H9 (cell line): ENCODE results near the gene ANO3. TPM values are rescaled to one million over a fixed set of nuclear protein-coding genes. Genes with fewer than 3 reads are reported as not detected.

Experiments
- DNase-seq: peaks from one replicate; pipeline ENCODE4 v3.0.0-alpha.2; 2017
- H2AFZ ChIP-seq: one replicate; pipeline ENCODE4 v1.6.1; 2013; ENCODE audit warnings: mild to moderate bottlenecking, low read length, control low read depth, moderate library complexity
- H2AK5ac ChIP-seq: 2 replicates; pipeline ENCODE4 v1.6.1; 2013; ENCODE audit warnings: low read length, control low read depth, mixed read lengths; ENCODE audit not compliant: insufficient read length
- H2BK120ac ChIP-seq: one replicate; pipeline ENCODE4 v1.6.1; 2013; ENCODE audit warnings: low read depth, mild to moderate bottlenecking, low read length, control low read depth, inconsistent platforms; ENCODE audit not compliant: poor library complexity, severe bottlenecking
- H2BK12ac ChIP-seq: 2 replicates; pipeline ENCODE4 v1.6.1; 2013; ENCODE audit warnings: low read length, control low read depth, mixed read lengths, low read depth; ENCODE audit not compliant: insufficient read length
- H2BK15ac ChIP-seq: 2 replicates; pipeline ENCODE4 v1.6.1; 2013; ENCODE audit warnings: low read depth, low read length, control low read depth
- H2BK20ac ChIP-seq: one replicate; pipeline ENCODE4 v1.6.1; 2013; ENCODE audit warnings: low read depth, mild to moderate bottlenecking, low read length, control low read depth, inconsistent platforms; ENCODE audit not compliant: poor library complexity, severe bottlenecking
- H2BK5ac ChIP-seq: 2 replicates; pipeline ENCODE4 v1.6.1; 2013; ENCODE audit warnings: low read length, control low read depth, mixed read lengths; ENCODE audit not compliant: insufficient read length
- H3K14ac ChIP-seq: 2 replicates; pipeline ENCODE4 v1.6.1; 2013; ENCODE audit warnings: low read length, control low read depth; ENCODE audit not compliant: insufficient read depth
- H3K18ac ChIP-seq: 2 replicates; pipeline ENCODE4 v1.6.1; 2013; ENCODE audit warnings: low read depth, mild to moderate bottlenecking, mixed read lengths, low read length, control low read depth; ENCODE audit not compliant: insufficient read length
- H3K23ac ChIP-seq: 2 replicates; pipeline ENCODE4 v1.6.1; 2013; ENCODE audit warnings: low read length, control low read depth, mixed read lengths, low read depth; ENCODE audit not compliant: insufficient read length
- H3K23me2 ChIP-seq: 2 replicates; pipeline ENCODE4 v1.6.1; 2013; ENCODE audit warnings: low read depth, mild to moderate bottlenecking, mixed read lengths, low read length, control low read depth; ENCODE audit not compliant: insufficient read length, poor library complexity, severe bottlenecking
- H3K27ac ChIP-seq: 2 replicates; pipeline ENCODE4 v1.5.1; 2013; ENCODE audit warnings: low read length, control low read depth, mixed read lengths, low read depth; ENCODE audit not compliant: insufficient read length
- H3K27me3 ChIP-seq: 2 replicates; pipeline ENCODE4 v1.6.1; 2013; ENCODE audit warnings: low read length, control low read depth, inconsistent platforms; ENCODE audit not compliant: insufficient read depth
- H3K4ac ChIP-seq: 2 replicates; pipeline ENCODE4 v1.6.1; 2013; ENCODE audit warnings: low read depth, mild to moderate bottlenecking, control low read depth, inconsistent platforms, low read length, moderate library complexity
- H3K4me1 ChIP-seq: 2 replicates; pipeline ENCODE4 v1.6.1; 2013; ENCODE audit warnings: low read length, control low read depth, inconsistent platforms; ENCODE audit not compliant: insufficient read depth
- H3K4me2 ChIP-seq: 2 replicates; pipeline ENCODE4 v1.6.1; 2013; ENCODE audit warnings: low read length, control low read depth, mixed read lengths; ENCODE audit not compliant: insufficient read length, insufficient read depth
- H3K56ac ChIP-seq: 2 replicates; pipeline ENCODE4 v1.6.1; 2013; ENCODE audit warnings: low read depth, mild to moderate bottlenecking, mixed read lengths, low read length, control low read depth; ENCODE audit not compliant: insufficient read length
- H3K79me1 ChIP-seq: 2 replicates; pipeline ENCODE4 v1.6.1; 2013; ENCODE audit warnings: low read depth, mild to moderate bottlenecking, moderate library complexity, low read length, control low read depth, inconsistent platforms; ENCODE audit not compliant: insufficient read depth, poor library complexity, severe bottlenecking
- H3K79me2 ChIP-seq: 2 replicates; pipeline ENCODE4 v1.6.1; 2013; ENCODE audit warnings: low read length, control low read depth, inconsistent platforms; ENCODE audit not compliant: insufficient read depth
- H3K9ac ChIP-seq: 2 replicates; pipeline ENCODE4 v1.6.1; 2013; ENCODE audit warnings: low read length, control low read depth, mixed read lengths; ENCODE audit not compliant: insufficient read length; ENCODE audit errors: extremely low read depth
- H3K9me3 ChIP-seq: one replicate; pipeline ENCODE4 v1.6.1; 2013; ENCODE audit warnings: low read depth, low read length, inconsistent platforms; ENCODE audit not compliant: control insufficient read depth
- H3T11ph ChIP-seq: one replicate; pipeline ENCODE4 v1.6.1; 2013; ENCODE audit warnings: mild to moderate bottlenecking, low read length, control low read depth, inconsistent platforms
- H4K20me1 ChIP-seq: one replicate; pipeline ENCODE4 v1.6.1; 2013; ENCODE audit not compliant: control insufficient read depth, insufficient read length, insufficient read depth
- H4K5ac ChIP-seq: 2 replicates; pipeline ENCODE4 v1.6.1; 2013; ENCODE audit warnings: low read depth, mild to moderate bottlenecking, mixed read lengths, low read length, control low read depth; ENCODE audit not compliant: insufficient read length
- H4K8ac ChIP-seq: replicated peaks from 2 replicates; pipeline ENCODE4 v1.6.1; 2013; ENCODE audit warnings: low read length, control low read depth, mixed read lengths, low read depth; ENCODE audit not compliant: insufficient read length
- H4K91ac ChIP-seq: 2 replicates; pipeline ENCODE4 v1.6.1; 2013; ENCODE audit warnings: low read depth, mild to moderate bottlenecking, moderate library complexity, mixed read lengths, low read length, control low read depth; ENCODE audit not compliant: insufficient read length
- H3K27ac Mint-ChIP-seq, 3 experiments: 2 replicates in 2 of 3; 3 replicates in 1 of 3; pipeline ENCODE4 v1.8.0; 2020 to 2021; ENCODE audit warnings: mixed read lengths in 3 of 3, mild to moderate bottlenecking in 1 of 3, moderate library complexity in 1 of 3
- H3K27me3 Mint-ChIP-seq: 2 replicates; pipeline ENCODE4 v1.8.0; 2021; ENCODE audit warnings: low read depth, mild to moderate bottlenecking, moderate library complexity, mixed read lengths
- H3K36me3 Mint-ChIP-seq, 3 experiments: 2 replicates in 2 of 3; 3 replicates in 1 of 3; pipeline ENCODE4 v1.8.0; 2020 to 2021; ENCODE audit warnings: low read depth in 3 of 3, mixed read lengths in 3 of 3; ENCODE audit not compliant: insufficient read depth in 1 of 3
- H3K4me1 Mint-ChIP-seq, 2 experiments: 2 replicates each; pipeline ENCODE4 v1.8.0; 2020; ENCODE audit warnings: mixed read lengths in 2 of 2
- H3K4me3 Mint-ChIP-seq, 2 experiments: 2 replicates in 1 of 2; 3 replicates in 1 of 2; pipeline ENCODE4 v1.8.0; 2020 to 2021; ENCODE audit warnings: mild to moderate bottlenecking in 2 of 2, mixed read lengths in 2 of 2, moderate library complexity in 1 of 2
- H3K9me3 Mint-ChIP-seq, 2 experiments: 2 replicates in 1 of 2; 3 replicates in 1 of 2; pipeline ENCODE4 v1.8.0; 2020; ENCODE audit warnings: mild to moderate bottlenecking in 2 of 2, mixed read lengths in 2 of 2, moderate library complexity in 1 of 2
- WGBS: extraction: QIAGEN DNeasy Blood & Tissue Kit; methylation state at CpG from one replicate; pipeline ENCODE4 v1.1.7; 2013; ENCODE audit warnings: missing lambda C conversion rate, low lambda C conversion rate, mixed read lengths; ENCODE audit not compliant: insufficient read length; ENCODE audit errors: extremely low coverage; 5-methylcytosine and 5-hydroxymethylcytosine counted together
- total RNA-seq: library from RNA; stranded (reverse); gene quantifications from 2 replicates; pipeline ENCODE4 v1.2.1, GENCODE V29; 2021
- TF ChIP-seq, protein P1 (sequence below): fragments of 200-600 bp; sonication (generic); conservative IDR thresholded peaks from 3 replicates; pipeline ENCODE4 v1.8.0; 2021; ENCODE audit warnings: antibody characterized with exemption, mild to moderate bottlenecking

Gene ANO3
- total RNA-seq, 1 experiment from 2014 or later: not detected

DNA sequence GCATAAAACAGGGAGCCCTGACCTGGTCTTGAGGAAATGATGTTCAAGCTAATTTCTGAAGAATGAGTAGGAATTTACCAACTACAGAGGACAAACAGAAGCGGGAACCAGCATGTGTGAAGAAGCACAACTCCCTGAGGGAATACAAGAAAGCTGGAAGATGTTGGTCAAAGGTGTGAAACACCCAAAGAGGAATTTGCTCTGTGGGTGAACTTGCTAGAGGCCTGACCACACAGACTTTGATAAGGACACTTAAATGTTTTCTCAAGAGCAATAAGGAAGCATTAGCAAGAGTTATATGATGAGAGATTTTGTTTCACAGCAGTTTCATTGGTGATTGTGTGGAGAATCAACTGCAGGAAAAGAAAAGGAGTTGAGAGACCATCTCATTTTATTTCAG, 372.3 kb downstream of the ANO3 start:
- no peak overlapping the region for H2BK15ac ChIP-seq
- Mint-ChIP-seq H3K4me1 (peaks cover 8 to 14% of the 10 kb centered on the region in 2 experiments), H3K9me3 (no peaks in the 10 kb centered on the region), H3K27ac (no peak overlapping the region), H3K4me3 (no peak overlapping the region), H3K36me3 (no peaks in the 10 kb centered on the region), H3K27me3 (no peaks in the 10 kb centered on the region)
- TF ChIP-seq, protein P1, sequence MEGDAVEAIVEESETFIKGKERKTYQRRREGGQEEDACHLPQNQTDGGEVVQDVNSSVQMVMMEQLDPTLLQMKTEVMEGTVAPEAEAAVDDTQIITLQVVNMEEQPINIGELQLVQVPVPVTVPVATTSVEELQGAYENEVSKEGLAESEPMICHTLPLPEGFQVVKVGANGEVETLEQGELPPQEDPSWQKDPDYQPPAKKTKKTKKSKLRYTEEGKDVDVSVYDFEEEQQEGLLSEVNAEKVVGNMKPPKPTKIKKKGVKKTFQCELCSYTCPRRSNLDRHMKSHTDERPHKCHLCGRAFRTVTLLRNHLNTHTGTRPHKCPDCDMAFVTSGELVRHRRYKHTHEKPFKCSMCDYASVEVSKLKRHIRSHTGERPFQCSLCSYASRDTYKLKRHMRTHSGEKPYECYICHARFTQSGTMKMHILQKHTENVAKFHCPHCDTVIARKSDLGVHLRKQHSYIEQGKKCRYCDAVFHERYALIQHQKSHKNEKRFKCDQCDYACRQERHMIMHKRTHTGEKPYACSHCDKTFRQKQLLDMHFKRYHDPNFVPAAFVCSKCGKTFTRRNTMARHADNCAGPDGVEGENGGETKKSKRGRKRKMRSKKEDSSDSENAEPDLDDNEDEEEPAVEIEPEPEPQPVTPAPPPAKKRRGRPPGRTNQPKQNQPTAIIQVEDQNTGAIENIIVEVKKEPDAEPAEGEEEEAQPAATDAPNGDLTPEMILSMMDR: no peak
- no peak overlapping the region for H3T11ph ChIP-seq
- no peaks in the 10 kb centered on the region for H3K79me1 ChIP-seq
- DNase-seq: no peak
- H4K91ac ChIP-seq: no peak overlapping the region
- H3K18ac ChIP-seq: no peak overlapping the region
- no peak overlapping the region for H2AK5ac ChIP-seq
- no CpG with 5 or more reads among the region's 1 CpG for WGBS
- no peak overlapping the region for H2BK120ac ChIP-seq
- no peak overlapping the region for H3K4ac ChIP-seq
- no peak overlapping the region for H4K8ac ChIP-seq
- H4K5ac ChIP-seq: no peak overlapping the region
- H3K23me2 ChIP-seq: no peaks in the 10 kb centered on the region
- no peak overlapping the region for H3K14ac ChIP-seq
- H3K79me2 ChIP-seq: no peaks in the 10 kb centered on the region
- H3K4me1 ChIP-seq: no peaks in the 10 kb centered on the region
- no peaks in the 10 kb centered on the region for H3K9me3 ChIP-seq
- H3K27me3 ChIP-seq: no peaks in the 10 kb centered on the region
- no peak overlapping the region for H3K23ac ChIP-seq
- H2BK12ac ChIP-seq: no peak overlapping the region
- H2AFZ ChIP-seq: no peak overlapping the region
- H2BK5ac ChIP-seq: no peak overlapping the region
- no peak overlapping the region for H2BK20ac ChIP-seq
- H3K27ac ChIP-seq: no peak overlapping the region
- H3K56ac ChIP-seq: no peak overlapping the region
- H3K4me2 ChIP-seq: no peak overlapping the region
- H3K9ac ChIP-seq: no peak overlapping the region
- no peaks in the 10 kb centered on the region for H4K20me1 ChIP-seq
